ENCODE data around the gene DNAJC16.

DNAJC16 gene

DNA sequence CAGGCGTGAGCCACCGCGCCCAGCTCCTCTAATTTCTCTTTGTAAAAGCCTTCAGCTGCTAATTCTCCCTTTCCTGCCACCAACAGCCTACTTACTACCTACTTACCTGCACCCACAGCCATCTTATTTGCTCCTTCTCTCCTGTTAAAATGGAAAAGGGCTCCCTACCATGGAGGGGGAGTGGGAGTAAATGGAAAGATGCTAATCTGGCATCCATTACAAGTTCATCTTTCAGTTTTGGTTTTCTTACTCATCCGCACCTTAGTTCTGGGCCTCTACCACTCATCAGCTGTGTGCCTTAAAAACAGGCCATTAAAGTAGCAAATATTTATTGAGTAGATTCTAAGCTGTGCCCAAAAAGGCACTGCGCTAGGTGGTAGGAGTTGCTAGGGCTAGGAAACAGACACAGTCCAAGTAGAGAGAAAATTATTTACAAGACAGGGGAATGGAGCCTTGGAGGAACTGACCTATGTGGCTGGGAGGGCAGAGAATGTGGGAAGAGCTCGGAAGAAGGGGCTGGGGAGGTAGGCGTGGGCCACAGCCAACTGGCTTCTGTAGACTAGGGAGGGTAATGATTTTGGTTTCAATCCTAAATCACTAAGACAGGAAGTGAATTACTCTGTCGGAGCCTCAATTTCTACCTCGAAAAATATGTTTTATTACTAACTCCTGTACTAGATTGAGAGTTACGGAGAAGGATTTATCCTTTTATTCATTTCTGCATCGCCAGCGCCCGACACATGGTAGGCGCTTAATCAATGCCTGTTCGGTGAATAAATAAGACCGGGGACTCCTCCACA lies 89.9 kb downstream of the DNAJC16 start:
- no peak overlapping the region for H3K18ac ChIP-seq (ENCODE audit: low read length)
- no peak overlapping the region for H3K4ac ChIP-seq (ENCODE audit: low read length)
- peaks cover 5% of the 10 kb centered on the region in 2 donors for H3K4me1 ChIP-seq (ENCODE audit: control insufficient read depth in 2 of 2, insufficient read depth in 1 of 2, low read depth in 1 of 2, low read length in 2 of 2)
- H3K27me3 ChIP-seq (ENCODE audit: control insufficient read depth in 3 of 3, insufficient read depth in 3 of 3, low read depth in 1 of 3, low read length in 3 of 3), result no peaks in the 10 kb centered on the region
- no peak overlapping the region for H2BK5ac ChIP-seq (ENCODE audit: low read length)
- peak overlapping the region; percentile 15 to 98 for H3K4me3 ChIP-seq (ENCODE audit: low read length in 2 of 2)
- H2BK12ac ChIP-seq (ENCODE audit: low read length), result no peak overlapping the region
- no peak overlapping the region for H2AK5ac ChIP-seq (ENCODE audit: low read depth, low read length)
- H3K23ac ChIP-seq (ENCODE audit: low read depth, low read length, poor library complexity), result no peak overlapping the region
- peak overlapping the region; percentile 60 for H3K27ac ChIP-seq (replicated peaks; ENCODE audit: low read length)
- H4K91ac ChIP-seq (ENCODE audit: low read depth, low read length, poor library complexity), result no peak overlapping the region
- no peak overlapping the region for H3K14ac ChIP-seq (ENCODE audit: low read length)
- no peaks in the 10 kb centered on the region for H3K9me3 ChIP-seq (replicated peaks in 1 of 2; ENCODE audit: control insufficient read depth in 2 of 2, insufficient read depth in 1 of 2, low read depth in 1 of 2, low read length in 2 of 2)
- no CpG with 5 or more reads among the region's 16 CpGs for WGBS, 2 donors (ENCODE audit: extremely low coverage in 2 of 2, insufficient read length in 2 of 2, insufficient replicate concordance in 1 of 2)
- no peak overlapping the region for H2BK120ac ChIP-seq (ENCODE audit: low read depth, low read length)
- peaks cover 0 to 19% of the 10 kb centered on the region in 2 donors for H3K36me3 ChIP-seq (replicated peaks in 1 of 2; ENCODE audit: control insufficient read depth in 2 of 2, insufficient read depth in 2 of 2, low read length in 2 of 2)
- peak overlapping the region; percentile 86 for H2AFZ ChIP-seq (ENCODE audit: low read length)
- peak; percentile 37 for DNase-seq (ENCODE audit: low spot score)
- H3K9ac ChIP-seq (ENCODE audit: low read depth, low read length, poor library complexity), result no peak overlapping the region
- H3K79me1 ChIP-seq (ENCODE audit: low read depth, low read length), result peaks cover 3% of the 10 kb centered on the region
- H2BK15ac ChIP-seq (ENCODE audit: low read length), result no peak overlapping the region
- no peak overlapping the region for H4K8ac ChIP-seq (ENCODE audit: low read depth, low read length)
- peak overlapping the region; percentile 51 for H3K4me2 ChIP-seq (ENCODE audit: insufficient read depth, low read length, poor library complexity, severe bottlenecking)

DNA sequence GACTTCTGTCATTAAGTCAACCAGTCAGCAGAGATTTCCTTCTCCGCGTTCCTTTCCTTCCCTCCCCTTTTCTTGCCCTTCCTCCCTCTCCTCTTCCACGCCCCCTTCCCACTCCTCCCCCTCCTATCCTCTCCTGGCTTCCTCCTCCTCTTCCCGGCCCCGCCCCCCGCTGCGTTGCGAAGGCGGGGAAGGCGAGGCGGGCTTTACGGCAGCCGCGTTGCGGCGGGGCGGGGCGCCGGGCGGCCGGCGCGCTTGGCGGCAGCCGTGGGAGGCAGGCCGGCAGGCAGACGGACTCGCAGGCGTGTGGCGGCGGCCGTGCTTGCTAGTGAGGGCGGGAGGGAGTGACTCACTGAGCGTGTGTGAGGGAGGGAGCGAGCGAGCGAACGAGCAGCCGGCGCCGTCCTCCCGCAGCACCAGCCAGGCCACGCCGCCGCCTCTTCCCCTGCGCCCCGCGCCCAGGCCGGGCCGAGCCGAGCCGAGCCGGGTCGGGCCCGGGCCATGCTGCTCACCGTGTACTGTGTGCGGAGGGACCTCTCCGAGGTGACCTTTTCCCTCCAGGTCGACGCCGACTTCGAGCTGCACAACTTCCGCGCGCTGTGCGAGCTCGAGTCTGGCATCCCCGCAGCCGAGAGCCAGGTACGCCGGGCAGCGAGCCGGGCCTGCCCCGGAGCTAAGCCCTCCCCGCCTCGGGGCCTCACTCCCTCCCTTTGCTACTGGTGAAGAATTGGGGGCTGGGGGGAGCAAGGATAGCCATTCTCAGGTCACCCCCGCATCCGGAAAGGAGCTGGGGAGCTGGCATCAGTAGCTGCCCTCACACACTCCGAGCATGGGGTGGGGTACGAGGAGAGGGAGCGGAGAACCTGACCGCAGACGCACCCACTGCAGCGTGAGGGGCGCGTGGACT lies 90.8 kb downstream of the DNAJC16 start, which contains the start of gene DDI2:
Gene DDI2, plus strand, starts transcription at position 286 of the 904 bp plus-strand sequence. Its CDS starts 213 bp downstream, at position 499.
- no CpG with 5 or more reads among the region's 86 CpGs for WGBS, 2 donors (ENCODE audit: extremely low coverage in 2 of 2, insufficient read length in 2 of 2, insufficient replicate concordance in 1 of 2)
- H2BK12ac ChIP-seq (ENCODE audit: low read length), result peak within 1 kb of the TSS; percentile 14
- peaks cover 0 to 21% of the 10 kb centered on the region in 2 donors for H3K36me3 ChIP-seq (replicated peaks in 1 of 2; ENCODE audit: control insufficient read depth in 2 of 2, insufficient read depth in 2 of 2, low read length in 2 of 2)

DNA sequence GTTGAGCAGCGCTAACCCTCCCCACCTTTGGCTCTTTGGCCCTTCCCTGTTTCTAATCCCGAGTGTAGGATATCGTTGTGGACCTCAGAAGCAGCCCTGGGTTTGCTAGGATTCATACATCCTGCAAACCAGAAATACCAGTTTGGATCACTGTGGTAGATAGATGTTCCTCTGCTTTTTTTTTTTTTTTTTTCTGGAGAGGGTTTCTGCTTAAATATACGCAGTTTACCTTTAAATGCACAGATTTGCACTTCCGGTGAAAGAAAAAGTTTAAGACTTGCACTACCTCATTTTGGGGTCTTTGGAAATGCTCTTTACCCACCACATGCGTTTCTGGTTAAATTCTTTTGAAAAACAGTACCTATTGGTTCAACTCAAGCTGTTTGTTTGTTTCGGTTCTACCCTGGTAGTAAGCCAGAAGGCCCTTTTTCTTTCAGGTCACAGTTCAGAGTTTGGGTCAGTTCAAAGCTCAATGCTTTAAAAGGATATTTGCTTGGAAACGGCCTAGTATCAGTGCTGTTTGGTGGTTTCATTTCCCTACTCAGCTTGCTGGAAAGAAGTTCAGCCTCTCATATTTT lies 91.5 kb downstream of the DNAJC16 start:
- Histone ChIP-seq H3K4me2 (ENCODE audit: insufficient read depth, low read length, poor library complexity, severe bottlenecking) (peak overlapping the region; percentile 75), H3K4ac (ENCODE audit: low read length) (peak overlapping the region; percentile 23), H3K9me3 (replicated peaks in 1 of 2; ENCODE audit: control insufficient read depth in 2 of 2, insufficient read depth in 1 of 2, low read depth in 1 of 2, low read length in 2 of 2) (no peaks in the 10 kb centered on the region), H4K91ac (ENCODE audit: low read depth, low read length, poor library complexity) (no peak overlapping the region), H2AFZ (ENCODE audit: low read length) (peak overlapping the region; percentile 86), H3K27me3 (ENCODE audit: control insufficient read depth in 3 of 3, insufficient read depth in 3 of 3, low read depth in 1 of 3, low read length in 3 of 3) (no peaks in the 10 kb centered on the region), H3K36me3 (replicated peaks in 1 of 2; ENCODE audit: control insufficient read depth in 2 of 2, insufficient read depth in 2 of 2, low read length in 2 of 2) (peaks cover 0 to 25% of the 10 kb centered on the region in 2 donors), H2BK120ac (ENCODE audit: low read depth, low read length) (no peak overlapping the region), H3K4me1 (ENCODE audit: control insufficient read depth in 2 of 2, insufficient read depth in 1 of 2, low read depth in 1 of 2, low read length in 2 of 2) (peaks cover 5 to 6% of the 10 kb centered on the region in 2 donors), H2AK5ac (ENCODE audit: low read depth, low read length) (peak overlapping the region; percentile 86), H3K14ac (ENCODE audit: low read length) (peak overlapping the region; percentile 14), H2BK12ac (ENCODE audit: low read length) (peak overlapping the region; percentile 14), H3K9ac (ENCODE audit: low read depth, low read length, poor library complexity) (peak overlapping the region; percentile 99), H2BK5ac (ENCODE audit: low read length) (peak overlapping the region; percentile 96), H3K18ac (ENCODE audit: low read length) (peak overlapping the region; percentile 97), H3K27ac (replicated peaks; ENCODE audit: low read length) (peak overlapping the region; percentile 91), H3K4me3 (ENCODE audit: low read length in 2 of 2) (peak overlapping the region; percentile 98 to 100), H2BK15ac (ENCODE audit: low read length) (peak overlapping the region; percentile 42), H4K8ac (ENCODE audit: low read depth, low read length) (no peak overlapping the region), H3K23ac (ENCODE audit: low read depth, low read length, poor library complexity) (peak overlapping the region; percentile 99), H3K79me1 (ENCODE audit: low read depth, low read length) (peaks cover 3% of the 10 kb centered on the region)
- WGBS, 2 donors (ENCODE audit: extremely low coverage in 2 of 2, insufficient read length in 2 of 2, insufficient replicate concordance in 1 of 2), result no CpG with 5 or more reads among the region's 8 CpGs
- DNase-seq (ENCODE audit: low spot score), result no peak

More for the DNA sequence above, 90.8 kb downstream of the DNAJC16 start, which contains the start of gene DDI2:
- Histone ChIP-seq H3K4me3 (ENCODE audit: low read length in 2 of 2) (peak within 1 kb of the TSS; percentile 98 to 100), H3K4me1 (ENCODE audit: control insufficient read depth in 2 of 2, insufficient read depth in 1 of 2, low read depth in 1 of 2, low read length in 2 of 2) (peaks cover 5% of the 10 kb centered on the region in 2 donors), H3K14ac (ENCODE audit: low read length) (peak within 1 kb of the TSS; percentile 14), H4K91ac (ENCODE audit: low read depth, low read length, poor library complexity) (no peak within 1 kb of the TSS), H2BK15ac (ENCODE audit: low read length) (peak within 1 kb of the TSS; percentile 51), H3K23ac (ENCODE audit: low read depth, low read length, poor library complexity) (peak within 1 kb of the TSS; percentile 99), H3K4me2 (ENCODE audit: insufficient read depth, low read length, poor library complexity, severe bottlenecking) (peak within 1 kb of the TSS; percentile 75), H2AK5ac (ENCODE audit: low read depth, low read length) (peak within 1 kb of the TSS; percentile 86), H4K8ac (ENCODE audit: low read depth, low read length) (no peak within 1 kb of the TSS), H2BK120ac (ENCODE audit: low read depth, low read length) (no peak within 1 kb of the TSS), H3K9me3 (replicated peaks in 1 of 2; ENCODE audit: control insufficient read depth in 2 of 2, insufficient read depth in 1 of 2, low read depth in 1 of 2, low read length in 2 of 2) (no peaks in the 10 kb centered on the region), H3K27ac (replicated peaks; ENCODE audit: low read length) (peak within 1 kb of the TSS; percentile 91), H3K79me1 (ENCODE audit: low read depth, low read length) (peaks cover 3% of the 10 kb centered on the region), H3K9ac (ENCODE audit: low read depth, low read length, poor library complexity) (peak within 1 kb of the TSS; percentile 99), H3K27me3 (ENCODE audit: control insufficient read depth in 3 of 3, insufficient read depth in 3 of 3, low read depth in 1 of 3, low read length in 3 of 3) (no peaks in the 10 kb centered on the region), H2AFZ (ENCODE audit: low read length) (peak within 1 kb of the TSS; percentile 86), H2BK5ac (ENCODE audit: low read length) (peak within 1 kb of the TSS; percentile 96), H3K4ac (ENCODE audit: low read length) (peak within 1 kb of the TSS; percentile 91), H3K18ac (ENCODE audit: low read length) (peak within 1 kb of the TSS; percentile 97)
- DNase-seq (ENCODE audit: low spot score), result peak; percentile 98

Data from neuronal stem cell (in vitro differentiated cells).